Cardiac fibroblast (primary cell): Measurements from ENCODE around the gene LSP1.
"Not testable (repeated sequence)": the region's sequence is repeated elsewhere in the genome, so short reads cannot be mapped to it uniquely, and the experiment has no call there.

Experiments used
- DNase-seq, 2 donors: peaks; one replicate each; pipeline versions ENCODE4 v3.0.0 to v3.0.0-alpha.2; 2010; ENCODE audit warnings: low read depth in 2 of 2
- H3K4me3 ChIP-seq, 2 donors: replicated peaks in 1 of 2; 1 replicate in 1 of 2; 2 replicates in 1 of 2; pipeline ENCODE4 v1.5.1; 2011; ENCODE audit warnings: low read depth in 2 of 2, low read length in 2 of 2, mild to moderate bottlenecking in 2 of 2, moderate library complexity in 1 of 2
- TF ChIP-seq, protein P1 (sequence below): IDR thresholded peaks from one replicate; pipeline ENCODE4 v1.5.1; 2011; ENCODE audit warnings: low read depth, mild to moderate bottlenecking, low read length, inconsistent platforms

Gene LSP1, protein sequence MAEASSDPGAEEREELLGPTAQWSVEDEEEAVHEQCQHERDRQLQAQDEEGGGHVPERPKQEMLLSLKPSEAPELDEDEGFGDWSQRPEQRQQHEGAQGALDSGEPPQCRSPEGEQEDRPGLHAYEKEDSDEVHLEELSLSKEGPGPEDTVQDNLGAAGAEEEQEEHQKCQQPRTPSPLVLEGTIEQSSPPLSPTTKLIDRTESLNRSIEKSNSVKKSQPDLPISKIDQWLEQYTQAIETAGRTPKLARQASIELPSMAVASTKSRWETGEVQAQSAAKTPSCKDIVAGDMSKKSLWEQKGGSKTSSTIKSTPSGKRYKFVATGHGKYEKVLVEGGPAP

DNA sequence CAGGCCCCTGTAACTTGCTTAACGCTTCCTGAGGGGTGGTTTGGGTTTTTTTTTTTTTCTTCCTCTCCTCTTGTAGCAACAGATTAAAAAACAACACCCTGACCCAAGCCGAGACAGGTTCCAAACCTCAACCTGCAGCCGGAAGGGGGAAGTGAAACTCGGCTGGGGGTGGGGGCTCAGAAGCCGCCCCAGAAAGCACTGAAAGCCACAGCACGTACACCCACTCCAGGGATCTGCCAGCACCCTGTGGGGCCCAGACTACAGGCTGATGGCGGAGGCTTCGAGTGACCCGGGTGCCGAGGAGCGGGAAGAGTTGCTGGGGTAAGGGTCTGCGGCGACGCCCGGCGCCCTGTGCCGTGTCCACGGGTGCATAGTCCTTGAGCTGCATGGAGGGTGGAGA lies at the start of gene LSP1:
Gene LSP1, plus strand, starts transcription at position 208 of the 400 bp plus-strand sequence. Its CDS starts 61 bp downstream, at position 269.
- no peak for DNase-seq
- H3K4me3 ChIP-seq, result no peak within 1 kb of the TSS
- TF ChIP-seq, protein P1, sequence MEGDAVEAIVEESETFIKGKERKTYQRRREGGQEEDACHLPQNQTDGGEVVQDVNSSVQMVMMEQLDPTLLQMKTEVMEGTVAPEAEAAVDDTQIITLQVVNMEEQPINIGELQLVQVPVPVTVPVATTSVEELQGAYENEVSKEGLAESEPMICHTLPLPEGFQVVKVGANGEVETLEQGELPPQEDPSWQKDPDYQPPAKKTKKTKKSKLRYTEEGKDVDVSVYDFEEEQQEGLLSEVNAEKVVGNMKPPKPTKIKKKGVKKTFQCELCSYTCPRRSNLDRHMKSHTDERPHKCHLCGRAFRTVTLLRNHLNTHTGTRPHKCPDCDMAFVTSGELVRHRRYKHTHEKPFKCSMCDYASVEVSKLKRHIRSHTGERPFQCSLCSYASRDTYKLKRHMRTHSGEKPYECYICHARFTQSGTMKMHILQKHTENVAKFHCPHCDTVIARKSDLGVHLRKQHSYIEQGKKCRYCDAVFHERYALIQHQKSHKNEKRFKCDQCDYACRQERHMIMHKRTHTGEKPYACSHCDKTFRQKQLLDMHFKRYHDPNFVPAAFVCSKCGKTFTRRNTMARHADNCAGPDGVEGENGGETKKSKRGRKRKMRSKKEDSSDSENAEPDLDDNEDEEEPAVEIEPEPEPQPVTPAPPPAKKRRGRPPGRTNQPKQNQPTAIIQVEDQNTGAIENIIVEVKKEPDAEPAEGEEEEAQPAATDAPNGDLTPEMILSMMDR, result no peak

DNA sequence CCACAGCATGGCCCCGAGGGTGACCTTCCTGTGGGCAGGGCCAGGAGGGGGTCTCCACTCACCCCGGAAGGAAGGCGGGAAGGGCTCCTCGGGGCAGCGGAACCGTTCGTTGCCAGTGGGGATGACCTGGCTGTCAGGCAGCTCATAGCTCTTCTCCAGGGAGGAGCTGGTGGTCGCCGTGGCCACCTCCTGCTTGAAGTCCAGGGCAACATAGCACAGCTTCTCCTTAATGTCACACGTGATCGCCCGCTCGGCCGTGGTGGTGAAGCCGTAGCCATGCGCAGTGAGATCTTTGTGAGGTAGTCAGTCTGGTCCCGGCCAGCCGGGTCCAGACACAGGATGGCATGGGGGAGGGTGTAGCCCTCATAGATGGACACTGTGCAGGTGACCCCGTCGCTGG lies 49.6 kb upstream of the LSP1 start:
- DNase-seq, result no peak
- no peak overlapping the region for H3K4me3 ChIP-seq
- TF ChIP-seq, protein P1, result no peak

DNA sequence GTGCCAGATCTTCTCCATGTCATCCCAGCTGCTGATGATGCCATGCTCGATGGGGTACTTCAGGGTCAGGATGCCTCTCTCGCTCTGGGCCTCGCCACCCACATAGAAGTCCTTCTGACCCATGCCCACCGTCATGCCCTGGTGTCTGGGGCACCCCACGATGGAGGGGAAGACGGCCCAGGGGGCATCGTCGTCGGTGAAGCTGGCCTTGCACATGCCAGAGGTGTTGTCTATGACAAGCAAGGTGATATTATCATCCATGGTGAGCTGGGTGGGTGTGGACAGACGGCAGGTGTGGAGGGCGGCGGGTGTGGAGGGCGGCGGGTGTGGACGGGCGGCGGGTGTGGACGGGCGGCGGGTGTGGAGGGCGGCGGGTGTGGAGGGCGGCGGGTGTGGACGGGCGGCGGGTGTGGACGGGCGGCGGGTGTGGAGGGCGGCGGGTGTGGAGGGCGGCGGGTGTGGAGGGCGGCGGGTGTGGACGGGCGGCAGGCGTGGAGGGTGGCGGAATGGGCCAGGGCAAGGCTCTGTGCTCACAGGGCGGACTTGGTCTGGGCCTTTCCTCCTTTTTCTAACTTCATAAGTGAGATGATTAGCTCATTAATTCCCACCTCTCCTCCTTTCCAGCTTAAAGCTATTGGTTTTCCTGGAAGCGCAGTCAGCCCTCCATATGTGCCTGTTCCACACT lies 48.9 kb upstream of the LSP1 start:
- not testable (repeated sequence) for H3K4me3 ChIP-seq, DNase-seq

DNA sequence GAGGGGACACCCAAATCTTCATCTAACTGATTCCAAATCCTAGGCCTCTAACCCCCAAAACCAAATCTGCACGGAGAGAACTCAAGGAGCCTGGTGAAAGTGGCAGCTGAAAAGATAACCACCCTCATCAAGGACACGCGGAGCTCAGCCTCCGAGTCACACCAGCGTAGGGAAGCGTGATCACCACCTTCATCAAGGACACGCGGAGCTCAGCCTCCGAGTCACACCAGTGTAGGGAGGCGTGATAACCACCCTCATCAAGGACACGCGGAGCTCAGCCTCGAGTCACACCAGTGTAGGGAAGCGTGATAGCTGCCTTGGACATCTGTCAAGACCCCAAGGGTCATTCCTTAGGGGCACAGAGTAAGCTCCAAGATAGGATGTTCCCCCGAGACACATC lies 47.4 kb upstream of the LSP1 start:
- TF ChIP-seq, protein P1, result no peak
- no peak overlapping the region for H3K4me3 ChIP-seq
- no peak for DNase-seq

DNA sequence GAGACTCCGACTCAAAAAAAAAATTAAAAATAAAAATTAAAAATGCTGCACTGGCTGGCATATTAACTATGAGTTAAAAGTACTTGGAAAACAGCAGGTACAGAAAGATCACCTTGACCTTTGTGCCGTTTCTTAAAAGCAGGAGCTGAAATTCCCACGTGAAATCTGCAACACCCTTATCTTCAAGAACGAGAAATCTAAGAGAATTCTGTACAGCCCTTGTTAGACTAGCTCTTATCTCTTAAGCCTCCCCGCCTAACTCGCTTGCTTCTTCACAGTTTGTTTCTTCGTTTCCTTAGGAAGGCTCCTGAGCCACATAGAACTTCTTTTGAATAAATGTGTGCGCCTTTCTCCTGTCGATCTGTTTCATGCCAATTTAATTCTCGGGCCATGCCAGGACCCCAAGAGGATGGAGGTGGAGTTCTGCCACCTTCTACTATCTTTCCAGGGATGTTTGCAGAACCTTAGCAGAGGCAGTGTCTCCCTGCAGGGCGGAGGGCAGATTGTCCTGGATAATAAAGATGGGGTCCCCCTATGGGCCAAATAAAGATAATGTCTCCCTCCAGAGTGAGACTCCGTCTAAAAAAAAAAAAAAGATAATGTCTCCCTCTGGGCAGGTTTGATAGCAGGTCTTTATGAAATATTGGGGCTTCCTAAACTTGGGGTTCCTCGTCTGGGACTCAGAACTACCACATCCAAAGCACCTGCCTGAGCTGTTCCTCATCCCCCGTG lies 45.5 kb upstream of the LSP1 start:
- DNase-seq, result no peak
- H3K4me3 ChIP-seq, result no peak overlapping the region
- TF ChIP-seq, protein P1, result no peak

DNA sequence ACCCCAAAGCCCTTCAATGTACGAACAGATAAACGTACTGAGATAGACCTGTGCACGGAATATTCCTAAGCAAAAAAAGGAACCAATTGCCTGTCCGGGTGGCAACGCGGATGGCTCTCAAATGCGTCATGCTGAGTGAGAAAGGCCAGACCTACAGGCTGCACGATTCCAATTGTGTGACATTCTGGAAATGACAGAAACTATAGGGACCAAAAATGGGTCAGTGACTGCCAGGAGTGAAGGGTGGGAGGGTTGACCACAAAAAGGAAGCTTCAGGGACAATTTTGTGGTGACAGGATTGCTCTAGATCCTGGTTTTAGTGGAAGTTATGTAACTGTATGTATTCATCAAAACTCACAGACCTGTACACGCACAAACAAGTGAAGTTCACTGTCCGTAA lies 42.1 kb upstream of the LSP1 start:
- no peak overlapping the region for H3K4me3 ChIP-seq
- DNase-seq, result no peak
- TF ChIP-seq, protein P1, result no peak

DNA sequence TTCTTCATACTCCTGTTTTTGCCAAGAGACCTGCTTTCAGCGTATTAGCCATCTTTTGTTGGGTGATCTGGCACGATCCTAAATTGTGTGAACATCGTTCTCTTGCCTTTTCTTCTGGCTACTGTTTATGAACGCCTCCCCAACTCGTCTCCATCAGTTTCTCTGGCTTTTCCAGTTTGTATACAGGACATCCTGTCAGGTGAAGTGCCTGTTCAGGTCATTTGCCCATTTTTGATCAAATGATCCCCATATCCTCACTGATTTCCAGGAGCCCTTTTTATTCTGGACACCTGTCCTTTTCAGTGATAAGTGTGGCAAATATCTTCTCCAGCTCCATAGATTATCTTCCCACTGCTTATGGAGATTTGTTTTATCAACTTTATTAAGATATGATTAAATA lies 40.6 kb upstream of the LSP1 start:
- no peak overlapping the region for H3K4me3 ChIP-seq
- TF ChIP-seq, protein P1, result no peak
- DNase-seq, result no peak
